ENCODE measurements around the gene ADGRA1.
A peak's percentile ranks its signal among the peaks of the same experiment; 100 is the strongest.
"Not testable (repeated sequence)": the region's sequence is repeated elsewhere in the genome, so short reads cannot be mapped to it uniquely, and the experiment has no call there.

ADGRA1 gene, protein sequence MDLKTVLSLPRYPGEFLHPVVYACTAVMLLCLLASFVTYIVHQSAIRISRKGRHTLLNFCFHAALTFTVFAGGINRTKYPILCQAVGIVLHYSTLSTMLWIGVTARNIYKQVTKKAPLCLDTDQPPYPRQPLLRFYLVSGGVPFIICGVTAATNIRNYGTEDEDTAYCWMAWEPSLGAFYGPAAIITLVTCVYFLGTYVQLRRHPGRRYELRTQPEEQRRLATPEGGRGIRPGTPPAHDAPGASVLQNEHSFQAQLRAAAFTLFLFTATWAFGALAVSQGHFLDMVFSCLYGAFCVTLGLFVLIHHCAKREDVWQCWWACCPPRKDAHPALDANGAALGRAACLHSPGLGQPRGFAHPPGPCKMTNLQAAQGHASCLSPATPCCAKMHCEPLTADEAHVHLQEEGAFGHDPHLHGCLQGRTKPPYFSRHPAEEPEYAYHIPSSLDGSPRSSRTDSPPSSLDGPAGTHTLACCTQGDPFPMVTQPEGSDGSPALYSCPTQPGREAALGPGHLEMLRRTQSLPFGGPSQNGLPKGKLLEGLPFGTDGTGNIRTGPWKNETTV

DNA sequence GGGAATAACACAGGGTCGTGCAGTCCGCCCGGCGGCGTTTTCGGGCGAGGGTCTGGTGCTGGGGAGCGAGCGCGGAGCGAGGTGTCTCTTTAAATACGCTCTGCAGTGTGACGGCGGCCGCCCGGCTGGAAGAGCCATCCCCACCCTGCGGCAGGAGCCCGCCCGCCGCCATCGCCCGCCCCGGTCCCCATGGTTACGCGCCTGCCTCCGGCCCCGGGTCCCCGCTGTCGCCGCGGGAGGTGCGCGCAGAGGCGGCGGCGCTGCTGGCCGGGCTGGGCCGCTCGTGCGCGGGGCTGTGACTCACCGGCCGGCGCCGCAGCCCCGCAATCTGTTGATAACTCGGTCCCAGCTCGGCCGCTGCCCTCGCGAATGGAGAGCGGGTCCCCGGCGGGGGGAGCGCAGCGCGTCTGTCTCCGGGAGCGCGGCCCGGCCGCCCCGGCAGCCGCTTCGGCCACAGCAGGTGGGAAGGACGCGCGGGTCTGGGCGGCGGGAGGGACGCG lies at the start of gene ADGRA1:
ADGRA1 (plus strand) TSS at position 246 of the 500 bp plus-strand sequence. CDS start 986 bp downstream, outside the sequence.
- DNase-seq = peak; percentile 42 to 60 (median 45)

DNA sequence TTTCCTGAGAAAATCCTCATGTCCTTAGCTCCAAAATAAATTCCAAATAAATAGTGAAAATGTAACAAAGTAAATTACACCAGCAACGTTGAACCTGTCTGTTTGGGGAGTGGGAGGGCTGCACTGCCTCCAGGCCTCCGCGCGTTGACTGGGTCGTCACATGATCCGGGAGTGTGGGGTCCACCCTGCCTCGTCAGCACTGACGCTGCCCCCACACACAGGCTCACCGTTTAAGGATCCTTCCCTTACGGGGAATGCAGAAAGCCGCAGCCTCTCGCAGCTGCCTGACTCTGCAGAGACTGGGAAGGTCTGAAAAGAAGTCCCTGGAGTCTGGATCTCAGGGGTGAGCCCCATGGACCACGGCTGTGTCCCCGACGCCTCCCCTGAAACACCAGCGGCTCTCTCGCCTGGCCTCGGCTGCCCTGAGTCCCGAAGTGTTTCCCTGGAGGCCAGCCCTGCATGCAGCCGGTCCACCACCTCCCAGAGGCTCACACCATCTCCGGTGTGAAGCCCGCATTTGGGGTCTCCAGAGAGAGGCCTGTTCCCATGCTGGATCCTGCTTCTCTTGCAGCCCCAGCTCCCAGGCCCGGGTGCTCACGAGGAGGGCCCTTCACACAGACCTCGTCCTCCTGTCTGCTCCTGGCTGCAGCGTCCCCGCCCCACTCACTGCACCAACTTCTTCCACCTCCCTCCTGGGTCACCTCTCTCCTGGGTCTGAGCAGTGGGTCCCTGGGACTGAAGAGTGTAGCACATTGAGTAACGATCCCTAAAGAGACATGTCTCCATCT lies 49.5 kb upstream of the ADGRA1 start:
- no peak for DNase-seq

DNA sequence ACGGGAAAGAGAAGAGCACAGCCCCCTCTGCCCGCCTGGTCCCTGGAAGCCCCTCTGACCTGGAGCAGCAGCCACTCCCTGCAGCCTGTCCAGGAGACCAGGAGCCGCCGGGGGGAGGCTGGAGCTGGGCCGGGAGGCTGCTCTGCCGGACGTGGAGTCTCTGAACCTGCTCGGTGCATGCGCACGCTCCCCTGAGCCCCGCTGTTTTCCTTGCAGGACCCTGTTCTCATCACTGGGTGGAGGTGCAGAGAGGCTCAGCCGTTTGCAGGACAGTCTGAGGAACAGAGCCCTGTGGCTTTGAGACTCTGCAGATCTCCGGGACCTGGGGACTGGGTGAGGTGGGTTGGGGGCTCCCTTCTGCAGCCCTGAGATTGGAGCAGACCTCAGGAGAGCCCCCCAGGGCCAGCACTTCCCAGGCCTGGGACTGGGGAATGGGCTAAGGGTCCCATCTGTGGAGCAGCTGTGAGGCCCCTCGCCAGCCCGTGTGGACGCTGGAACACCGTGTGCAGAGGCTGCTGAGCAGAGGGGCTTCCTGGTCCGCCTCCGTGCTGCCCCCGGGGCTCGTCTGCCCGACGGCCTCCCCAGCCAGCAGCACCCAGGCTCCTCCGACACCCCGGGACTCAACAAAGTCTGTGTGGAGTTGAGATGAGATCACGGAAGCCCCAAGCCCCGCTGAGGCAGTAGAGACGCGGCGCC lies 48.5 kb upstream of the ADGRA1 start:
- no peak for DNase-seq

DNA sequence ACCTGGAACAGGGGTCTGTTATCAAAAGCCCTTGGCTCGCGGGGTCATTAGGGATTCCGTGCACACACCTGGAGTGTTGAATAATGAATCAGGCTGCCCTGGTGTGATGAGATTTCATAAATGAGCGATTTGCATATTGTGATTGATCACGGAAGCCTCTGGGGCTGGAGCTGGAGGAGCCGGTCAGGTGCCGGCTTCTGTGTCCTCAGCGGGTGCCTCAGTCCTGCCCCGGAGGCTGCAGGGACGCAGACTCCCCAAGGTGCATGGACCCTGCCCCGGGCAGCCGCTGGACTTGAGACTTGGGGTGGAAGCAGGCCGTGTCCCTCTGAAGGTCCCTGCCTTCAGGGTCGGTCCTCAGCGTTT lies 47.9 kb upstream of the ADGRA1 start:
- no peak for DNase-seq

DNA sequence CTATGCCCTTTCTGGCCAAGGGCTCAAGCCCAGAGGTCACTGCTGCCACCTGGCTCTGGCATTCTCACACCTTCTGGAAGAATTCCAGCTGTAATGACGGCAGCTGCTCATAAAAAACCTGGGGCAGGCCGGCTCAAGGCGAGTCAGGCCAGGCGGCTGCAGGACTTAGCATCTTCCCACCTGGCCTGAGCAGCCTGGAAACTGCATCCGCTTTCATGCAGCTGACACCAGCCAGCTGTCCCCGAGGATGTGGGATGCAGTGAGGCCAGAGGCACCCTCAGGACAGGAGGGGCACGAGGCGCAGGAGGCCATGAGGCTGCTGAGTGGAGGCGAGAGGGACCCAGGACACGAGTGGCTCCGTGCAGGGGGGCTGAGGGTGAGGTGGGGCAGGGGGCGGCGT lies 47.5 kb upstream of the ADGRA1 start:
- DNase-seq = no peak

DNA sequence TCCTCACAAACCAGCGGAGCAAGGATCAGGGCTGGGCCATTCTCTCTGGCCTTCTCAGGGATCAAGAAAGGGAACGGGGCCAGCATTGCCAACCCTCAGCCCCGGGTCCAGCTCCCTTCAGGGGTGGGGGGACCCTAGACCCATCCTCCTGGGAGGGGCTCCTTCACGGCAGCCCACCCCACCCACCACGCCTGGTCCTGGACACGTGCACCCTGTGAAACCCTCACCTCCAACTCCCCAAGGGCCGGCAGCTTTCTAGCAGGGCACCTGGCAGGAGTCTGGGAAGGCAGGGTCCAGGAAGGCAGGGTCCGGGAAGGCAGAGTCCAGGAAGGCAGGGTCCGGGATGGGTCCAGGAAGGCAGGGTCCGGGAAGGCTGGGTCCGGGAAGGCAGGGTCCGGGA lies 46.6 kb upstream of the ADGRA1 start:
- DNase-seq = no peak

DNA sequence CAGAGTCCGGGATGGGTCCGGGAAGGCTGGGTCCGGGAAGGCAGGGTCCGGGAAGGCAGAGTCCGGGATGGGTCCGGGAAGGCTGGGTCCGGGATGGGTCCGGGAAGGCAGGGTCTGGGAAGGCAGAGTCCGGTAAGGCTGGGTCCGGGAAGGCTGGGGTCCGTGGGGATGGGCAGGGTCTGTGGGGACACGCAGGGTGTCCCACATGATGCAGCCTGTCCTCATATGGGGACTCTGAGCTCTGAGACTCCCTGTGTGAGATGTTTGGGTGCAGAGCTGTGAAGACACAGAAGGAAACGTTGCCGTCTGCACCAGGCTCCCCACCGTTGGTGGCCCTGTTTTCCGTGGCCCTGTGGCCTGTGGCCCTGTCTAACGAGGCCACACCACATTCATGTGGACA lies 45.7 kb upstream of the ADGRA1 start:
- DNase-seq = no peak

DNA sequence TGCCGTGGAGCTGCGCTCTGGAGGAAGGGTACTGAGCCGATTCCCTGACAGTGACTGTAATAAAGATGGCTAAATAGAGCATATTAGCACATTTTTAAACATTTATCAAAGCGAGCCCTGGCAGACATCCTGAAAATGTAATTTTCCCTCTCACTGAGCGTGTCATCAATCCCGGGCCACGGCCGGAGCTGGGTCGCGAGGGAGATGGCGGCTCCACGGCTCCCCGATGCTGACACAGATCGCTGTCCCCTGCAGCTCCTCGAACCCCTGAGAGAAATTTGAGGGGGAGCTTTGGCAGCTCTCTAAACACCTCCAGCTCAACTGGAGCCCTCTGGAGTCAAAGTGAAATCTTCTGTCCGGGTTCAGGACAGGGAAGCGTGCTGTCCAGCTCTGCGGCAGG lies 44.9 kb upstream of the ADGRA1 start:
- DNase-seq = no peak

DNA sequence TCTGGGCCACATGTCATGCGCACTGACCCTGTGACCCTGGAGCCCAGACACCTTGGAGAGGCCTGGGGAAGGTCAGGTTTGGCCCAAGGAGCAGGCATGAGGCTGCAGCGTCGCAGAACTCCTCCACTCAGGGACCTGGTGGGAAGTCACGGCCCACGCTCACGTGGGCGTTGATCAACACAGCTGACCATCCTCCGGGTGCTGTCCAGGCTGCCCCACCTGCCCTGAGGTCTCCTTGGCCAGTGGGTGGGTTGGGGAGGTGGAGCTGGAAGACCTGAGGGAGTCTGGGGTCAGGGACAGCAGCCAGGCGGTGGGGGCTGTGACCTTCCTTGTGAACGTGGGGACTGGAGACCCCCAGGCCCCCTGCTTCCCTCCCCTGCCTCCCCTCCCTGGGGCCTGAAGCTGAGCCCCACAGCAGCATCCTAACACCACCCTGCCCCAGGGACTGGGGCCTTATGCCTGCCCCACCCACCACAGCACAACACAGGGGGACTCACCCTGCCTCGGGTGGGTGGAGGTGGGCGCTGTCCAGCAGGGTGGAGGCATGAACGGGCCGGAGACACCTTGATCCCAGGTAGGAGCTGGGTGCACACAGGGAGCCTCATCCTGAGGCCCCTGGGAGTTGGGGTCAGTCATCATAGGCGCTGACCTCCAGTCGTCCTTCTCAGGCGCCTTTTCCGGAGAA lies 44.0 kb upstream of the ADGRA1 start:
- DNase-seq = no peak

DNA sequence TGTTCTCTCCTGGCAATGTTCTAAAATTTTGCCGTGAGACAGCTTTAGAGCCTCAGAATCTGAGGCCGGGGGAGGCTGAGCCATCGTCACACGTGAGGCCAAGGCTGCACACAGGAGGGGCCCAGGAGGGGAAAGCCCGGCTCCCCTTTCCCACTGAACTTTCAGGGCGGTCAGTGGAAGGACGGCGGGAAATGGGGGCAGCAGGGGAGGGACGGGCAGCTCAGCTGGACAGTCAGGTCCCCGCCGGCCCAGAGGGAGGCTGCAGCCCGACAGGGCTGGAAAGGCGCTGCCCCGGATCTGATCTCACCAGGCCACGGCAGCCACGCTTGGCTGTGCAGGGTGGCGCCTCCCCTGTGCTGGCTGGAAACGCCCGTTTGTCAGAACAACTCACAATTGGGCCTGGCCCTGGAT lies 43.3 kb upstream of the ADGRA1 start:
- DNase-seq = no peak

DNA sequence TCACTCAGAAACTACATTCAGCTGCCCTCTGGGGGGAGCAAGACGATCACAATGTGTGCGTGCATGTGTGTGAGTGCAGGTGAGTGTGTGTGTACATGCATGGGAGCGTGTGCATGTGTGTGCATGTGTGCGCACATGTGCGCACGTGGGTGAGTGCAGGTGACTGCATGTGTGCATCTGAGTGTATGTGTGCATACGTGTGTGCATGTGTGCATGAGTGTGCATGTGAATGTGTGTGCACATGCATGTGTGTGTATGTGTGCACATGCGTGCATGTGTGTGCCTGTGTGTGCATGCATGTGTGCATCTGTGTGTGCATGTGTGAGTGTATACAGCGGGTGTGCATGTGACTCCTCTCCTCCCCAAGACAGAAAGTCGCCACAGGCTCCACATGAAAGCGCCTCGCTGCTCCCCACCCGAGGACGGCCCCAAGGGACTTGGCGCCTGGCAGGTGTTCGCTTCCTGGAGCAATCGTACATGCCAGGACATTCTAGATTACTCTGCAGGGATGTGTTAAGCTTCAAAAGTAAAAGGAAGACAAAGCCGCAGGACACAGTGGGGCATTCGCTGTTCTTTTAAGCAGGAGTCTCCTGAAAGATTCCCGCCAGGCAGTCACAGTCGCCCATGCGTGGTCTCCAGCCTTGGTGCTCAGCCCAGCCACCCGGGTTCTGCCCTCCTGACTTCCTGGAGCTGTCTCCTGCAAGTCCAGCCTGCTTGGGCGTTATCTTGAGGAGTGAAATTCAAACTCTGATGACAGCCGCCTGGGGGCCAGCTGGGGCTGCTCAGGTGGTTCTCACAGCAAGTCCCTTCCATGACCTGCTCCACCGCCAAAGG lies 42.0 kb upstream of the ADGRA1 start:
- DNase-seq = no peak

DNA sequence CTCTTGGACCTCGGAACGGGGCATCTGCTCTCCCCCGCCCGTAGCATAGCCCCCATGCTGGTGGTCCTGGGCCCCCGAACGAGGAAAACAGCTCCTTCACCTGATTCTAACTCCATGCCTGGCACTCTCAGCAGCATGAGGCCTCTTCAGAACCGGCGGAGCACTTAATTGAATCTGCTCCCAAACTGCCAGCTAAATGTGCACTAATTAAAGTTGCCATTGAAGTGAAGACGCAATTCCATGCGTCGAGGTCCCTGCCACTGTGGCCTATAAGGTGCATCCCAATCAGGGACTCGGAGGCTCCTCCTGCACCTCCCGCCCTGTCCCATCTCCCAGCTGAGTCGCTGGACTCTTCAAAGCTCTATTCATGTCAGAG lies 41.3 kb upstream of the ADGRA1 start:
- no peak for DNase-seq

DNA sequence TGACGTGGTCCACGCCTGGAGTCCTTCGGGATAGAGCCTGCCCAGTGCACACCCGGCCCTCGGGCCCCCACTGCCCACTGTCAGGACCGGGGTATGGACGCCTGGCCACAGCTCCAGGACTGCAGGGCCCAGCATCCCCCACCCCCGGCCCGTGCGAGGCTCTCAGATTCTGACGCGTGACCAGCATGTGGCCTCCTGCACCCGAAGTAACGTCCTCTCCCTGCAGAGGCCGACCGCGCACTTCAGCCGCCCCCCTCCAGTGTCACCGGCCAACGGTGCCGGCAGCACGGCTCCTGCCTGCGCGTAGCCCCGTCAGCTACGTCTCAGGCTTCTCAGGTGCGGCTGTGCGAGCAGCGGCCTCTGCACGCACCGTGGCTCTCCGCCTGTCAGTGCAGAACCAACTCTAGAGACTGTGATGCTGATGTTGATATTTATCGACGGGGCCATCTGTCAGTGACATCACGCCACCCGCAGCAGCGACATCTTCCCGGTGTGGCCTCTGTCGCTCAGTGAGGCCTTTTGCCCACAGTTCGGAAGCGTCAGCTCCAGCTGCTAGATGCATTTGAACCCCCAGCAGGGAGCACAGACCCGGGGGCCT lies 40.1 kb upstream of the ADGRA1 start:
- no peak for DNase-seq

DNA sequence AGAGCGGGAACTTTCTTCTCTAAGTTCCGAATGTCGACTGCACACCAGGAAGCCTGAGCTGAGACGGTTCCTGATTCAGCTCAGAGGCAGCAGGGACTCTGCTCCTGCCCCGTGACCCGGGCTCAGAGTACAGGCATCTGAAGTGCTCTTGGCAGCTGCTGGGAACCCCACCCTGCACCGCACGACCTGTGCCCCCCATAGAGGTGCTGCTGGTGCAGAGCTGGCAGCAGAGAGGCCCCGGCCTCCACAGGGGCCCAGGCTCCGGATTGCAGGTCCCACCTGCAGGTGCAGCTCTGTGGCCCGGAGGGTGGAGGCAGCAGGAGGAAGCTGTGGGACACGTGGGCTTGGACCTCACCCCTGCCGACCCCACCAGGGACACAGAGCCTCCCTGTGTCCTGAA lies 39.5 kb upstream of the ADGRA1 start:
- no peak for DNase-seq

DNA sequence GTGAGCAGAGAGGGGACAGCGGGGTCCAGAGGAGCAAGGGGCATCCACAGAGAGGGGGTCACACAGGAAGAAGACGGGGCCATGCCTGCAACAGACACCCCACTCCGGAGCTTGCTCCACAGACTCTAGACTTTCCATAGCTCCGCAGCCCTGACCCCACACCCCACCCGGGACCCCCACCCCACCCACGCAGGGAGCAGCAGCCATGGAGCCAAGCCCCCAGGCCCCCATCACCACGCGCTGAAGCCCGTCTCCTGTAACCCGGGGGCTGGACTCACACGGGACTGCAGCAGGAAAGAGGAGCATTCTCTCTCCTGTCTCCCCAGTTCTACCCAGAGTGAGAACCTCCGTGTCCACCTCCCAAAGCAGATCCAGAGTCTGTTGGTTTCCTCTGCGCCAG lies 38.8 kb upstream of the ADGRA1 start:
- DNase-seq = no peak

DNA sequence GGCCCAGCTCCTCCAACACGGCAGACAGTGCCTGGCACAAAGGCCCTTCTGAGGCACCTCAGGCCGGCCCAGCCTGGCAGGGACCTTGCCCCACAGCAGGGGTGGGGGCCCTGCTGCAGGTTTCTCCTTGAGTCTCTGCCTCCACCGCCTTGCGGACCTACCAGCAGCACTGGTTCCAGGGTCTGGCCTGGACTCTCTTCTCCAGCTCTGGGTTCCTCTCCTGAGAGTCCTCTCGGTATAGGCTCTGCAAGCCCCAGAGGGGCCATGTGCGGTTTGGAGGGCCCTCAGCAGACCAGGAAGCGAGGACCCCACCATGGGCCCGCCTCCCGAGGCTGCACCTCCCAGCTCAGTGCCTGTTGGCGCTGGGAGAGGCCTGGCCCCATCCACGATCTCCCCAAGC lies 38.1 kb upstream of the ADGRA1 start:
- DNase-seq = no peak

DNA sequence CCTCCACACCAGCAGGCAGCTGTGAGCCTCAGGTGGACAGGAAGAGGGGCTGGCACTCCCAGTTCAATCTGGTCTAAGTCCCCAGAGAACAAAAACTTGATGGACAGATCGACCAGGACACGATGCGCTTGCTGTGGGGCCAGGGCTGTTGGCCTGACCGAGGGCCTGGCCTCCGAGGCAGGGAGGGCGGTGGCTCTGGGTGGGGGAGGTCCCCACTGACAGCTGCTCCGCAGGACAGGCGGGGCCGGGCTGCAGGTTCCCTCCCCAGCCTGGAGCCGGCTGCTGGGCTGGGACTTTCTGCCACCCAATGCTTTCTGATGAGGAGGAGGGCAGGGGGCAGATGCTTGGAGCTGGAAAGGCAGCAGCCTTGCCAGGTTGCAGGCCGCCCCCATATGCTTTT lies 37.4 kb upstream of the ADGRA1 start:
- DNase-seq = no peak

DNA sequence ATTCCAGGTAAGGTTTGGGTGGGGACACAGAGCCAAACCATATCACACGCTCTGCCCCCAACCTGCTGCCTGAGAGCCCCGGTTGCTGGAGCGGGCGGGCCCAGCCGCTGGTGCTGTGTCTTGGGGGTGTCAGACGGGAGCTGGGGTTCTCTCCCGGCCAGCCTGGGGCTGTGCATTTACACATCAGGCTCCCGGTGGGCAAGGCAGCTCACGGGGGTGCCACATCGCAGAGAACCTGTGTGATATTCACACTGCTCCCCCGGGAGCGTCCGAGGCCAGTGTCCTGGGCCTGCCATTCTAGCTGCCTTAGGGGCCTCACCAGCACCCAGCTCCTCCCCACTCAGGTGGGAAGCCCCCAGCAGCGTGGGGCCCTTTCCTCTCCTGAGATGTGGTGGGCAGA lies 35.6 kb upstream of the ADGRA1 start:
- DNase-seq = no peak

DNA sequence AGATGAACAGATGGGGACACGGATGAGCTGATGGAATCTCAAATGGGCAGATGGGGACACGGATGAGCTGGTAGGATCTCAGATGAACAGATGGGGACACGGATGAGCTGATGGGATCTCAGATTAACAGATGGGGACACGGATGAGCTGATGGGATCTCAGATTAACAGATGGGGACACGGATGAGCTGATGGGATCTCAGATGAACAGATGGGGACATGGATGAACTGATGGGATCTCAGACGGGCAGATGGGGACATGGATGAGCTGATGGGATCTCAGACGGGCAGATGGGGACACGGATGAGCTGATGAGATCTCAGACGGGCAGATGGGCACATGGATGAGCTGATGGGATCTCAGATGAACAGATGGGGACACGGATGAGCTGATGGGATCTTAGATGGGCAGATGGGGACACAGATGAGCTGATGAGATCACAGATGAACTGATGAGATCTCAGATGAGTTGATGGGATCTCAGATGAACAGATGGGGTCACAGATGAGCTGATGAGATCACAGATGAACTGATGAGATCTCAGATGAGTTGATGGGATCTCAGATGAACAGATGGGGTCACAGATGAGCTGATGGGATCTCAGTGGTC lies 34.1 kb upstream of the ADGRA1 start:
- not testable (repeated sequence) for DNase-seq

DNA sequence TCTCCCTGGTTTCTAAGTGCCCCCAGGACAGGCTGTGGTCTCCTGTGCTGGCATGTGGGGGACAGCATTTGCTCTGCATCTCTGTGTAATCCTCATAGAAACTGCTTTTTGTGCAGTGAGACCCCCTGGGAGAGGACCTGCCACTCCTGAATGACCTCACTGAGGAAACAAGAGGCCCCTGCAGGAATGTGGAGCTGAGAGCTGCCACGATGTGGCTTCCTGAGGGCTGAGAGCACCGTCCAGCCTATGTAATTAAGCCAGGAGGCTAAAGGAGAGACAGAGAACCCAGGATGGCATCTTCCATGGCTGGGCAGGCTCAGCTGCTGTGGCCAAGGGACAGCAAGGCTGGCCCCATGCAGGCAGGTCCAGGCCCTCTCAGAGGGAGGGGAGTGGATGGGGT lies 32.3 kb upstream of the ADGRA1 start:
- DNase-seq = no peak

DNA sequence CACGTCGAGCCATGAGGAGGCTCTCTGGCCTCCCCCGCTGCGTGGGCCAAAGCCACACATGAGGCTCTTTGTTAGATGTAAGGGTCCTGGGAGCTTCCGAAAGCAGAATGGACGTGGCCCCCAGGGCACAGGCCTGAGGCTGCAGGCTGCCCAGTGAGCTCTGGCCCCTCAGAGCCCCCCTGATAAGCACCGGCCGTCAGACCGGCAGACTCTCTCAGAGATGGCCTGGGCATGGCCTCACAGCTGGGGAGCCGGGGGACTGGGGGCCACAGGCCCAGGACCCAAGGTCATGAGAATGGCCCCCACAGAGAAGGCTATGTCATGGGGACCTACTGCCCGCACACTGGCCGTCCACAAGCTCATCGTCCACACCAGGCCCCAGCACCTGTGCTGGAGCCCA lies 31.7 kb upstream of the ADGRA1 start:
- DNase-seq = no peak

Data from NCI-H1417 (cell line).